Liver (tissue), 9 donors: ENCODE results near the gene RXRG. TPM values are rescaled to one million over a fixed set of nuclear protein-coding genes. Genes with fewer than 3 reads are reported as not detected.

Experiments
- DNase-seq: peaks from one replicate; pipeline ENCODE4 v3.0.0-alpha.2; 2017; ENCODE audit warnings: low spot score
- H3K27ac ChIP-seq, 2 donors: one replicate each; pipeline ENCODE4 v1.7.0; 2013; ENCODE audit warnings: inconsistent platforms in 2 of 2, low read length in 2 of 2, control low read depth in 1 of 2, low read depth in 1 of 2, mild to moderate bottlenecking in 1 of 2
- H3K27me3 ChIP-seq, 4 donors: one replicate each; pipeline versions ENCODE4 v1.6.1 to v1.7.0; 2013; ENCODE audit warnings: low read length in 3 of 4, inconsistent platforms in 1 of 4, mild to moderate bottlenecking in 1 of 4, moderate library complexity in 1 of 4; ENCODE audit not compliant: control insufficient read depth in 4 of 4, insufficient read depth in 4 of 4
- H3K36me3 ChIP-seq, 4 donors: one replicate each; pipeline versions ENCODE4 v1.6.1 to v1.7.0; 2013; ENCODE audit warnings: low read length in 3 of 4, mild to moderate bottlenecking in 3 of 4, low read depth in 1 of 4, moderate library complexity in 1 of 4; ENCODE audit not compliant: control insufficient read depth in 4 of 4, insufficient read depth in 3 of 4
- H3K4me1 ChIP-seq, 4 donors: one replicate each; pipeline versions ENCODE4 v1.6.1 to v1.7.0; 2013; ENCODE audit warnings: low read length in 3 of 4, mild to moderate bottlenecking in 3 of 4, moderate library complexity in 1 of 4; ENCODE audit not compliant: control insufficient read depth in 4 of 4, insufficient read depth in 4 of 4
- H3K4me3 ChIP-seq, 3 donors: one replicate each; pipeline versions ENCODE4 v1.6.1 to v1.7.0; 2013; ENCODE audit warnings: low read length in 3 of 3, control low read depth in 1 of 3, low read depth in 1 of 3, mild to moderate bottlenecking in 1 of 3
- H3K9ac ChIP-seq, 2 donors: one replicate each; pipeline ENCODE4 v1.7.0; 2013; ENCODE audit warnings: low read length in 2 of 2, mild to moderate bottlenecking in 2 of 2, moderate library complexity in 2 of 2, control low read depth in 1 of 2, low read depth in 1 of 2
- H3K9me3 ChIP-seq, 4 donors: one replicate each; pipeline versions ENCODE4 v1.6.1 to v1.7.0; 2013; ENCODE audit warnings: low read length in 3 of 4; ENCODE audit not compliant: control insufficient read depth in 4 of 4
- FOXA1 ChIP-seq: IDR thresholded peaks from 2 replicates; pipeline ENCODE4 v1.6.1; 2016; ENCODE audit warnings: antibody characterized with exemption
- JUND ChIP-seq, 2 donors: IDR thresholded peaks; 2 replicates each; pipeline ENCODE4 v1.6.1; 2016; ENCODE audit warnings: antibody characterized with exemption in 2 of 2
- NR2F2 ChIP-seq: IDR thresholded peaks from 2 replicates; pipeline ENCODE4 v1.6.1; 2016; ENCODE audit warnings: antibody characterized with exemption
- RXRA ChIP-seq, 2 donors: IDR thresholded peaks; 2 replicates each; pipeline ENCODE4 v1.6.1; 2017 to 2018; ENCODE audit warnings: antibody characterized with exemption in 2 of 2, mild to moderate bottlenecking in 1 of 2
- SP1 ChIP-seq: IDR thresholded peaks from 2 replicates; pipeline ENCODE4 v1.6.1; 2018; ENCODE audit warnings: antibody characterized with exemption, mild to moderate bottlenecking
- TAF1 ChIP-seq: conservative IDR thresholded peaks from 2 replicates; pipeline ENCODE4 v1.6.1; 2016; ENCODE audit warnings: antibody characterized with exemption, mild to moderate bottlenecking
- YY1 ChIP-seq: IDR thresholded peaks from 2 replicates; pipeline ENCODE4 v1.6.1; 2016; ENCODE audit warnings: antibody characterized with exemption, mild to moderate bottlenecking
- ZBTB33 ChIP-seq: IDR thresholded peaks from 2 replicates; pipeline ENCODE4 v1.6.1; 2016; ENCODE audit warnings: antibody characterized with exemption
- WGBS: extraction: QIAGEN DNeasy Blood & Tissue Kit; methylation state at CpG from one replicate; pipeline ENCODE4 v1.1.7; 2013; 5-methylcytosine and 5-hydroxymethylcytosine counted together
- polyA plus RNA-seq, 2 donors: library from polyadenylated mRNA; stranded (reverse) in 1 of 2; unstranded in 1 of 2; fragments of 200-250 nt in 1 of 2; fragments of >200 nt in 1 of 2; fragmentation: Nextera tagmentation in 1 of 2; extraction: Ambion mirVana in 1 of 2; gene quantifications; one replicate each; pipeline versions ENCODE4 v1.2.1 to v1.2.3, GENCODE V29; 2013 to 2015
- total RNA-seq, 2 donors: library from RNA; depleted of rRNA; stranded (reverse); fragments of >200 nt; gene quantifications; one replicate each; pipeline ENCODE4 v1.2.3, GENCODE V29; 2014
- TF ChIP-seq, protein P1 (sequence below): IDR thresholded peaks from 2 replicates; pipeline ENCODE4 v1.6.1; 2016; ENCODE audit warnings: antibody characterized with exemption
- TF ChIP-seq, protein P2 (sequence below): IDR thresholded peaks from 2 replicates; pipeline ENCODE4 v1.6.1; 2016; ENCODE audit warnings: antibody characterized with exemption, mild to moderate bottlenecking
- donor health status: healthy.
- donor health status: healthy.
- donor health status: healthy.
- donor health status: healthy.
- donor health status: healthy.

Gene RXRG
- total and polyA plus RNA-seq, 4 donors, result 0.12 to 0.44 (median 0.42) TPM; not detected in 1

DNA sequence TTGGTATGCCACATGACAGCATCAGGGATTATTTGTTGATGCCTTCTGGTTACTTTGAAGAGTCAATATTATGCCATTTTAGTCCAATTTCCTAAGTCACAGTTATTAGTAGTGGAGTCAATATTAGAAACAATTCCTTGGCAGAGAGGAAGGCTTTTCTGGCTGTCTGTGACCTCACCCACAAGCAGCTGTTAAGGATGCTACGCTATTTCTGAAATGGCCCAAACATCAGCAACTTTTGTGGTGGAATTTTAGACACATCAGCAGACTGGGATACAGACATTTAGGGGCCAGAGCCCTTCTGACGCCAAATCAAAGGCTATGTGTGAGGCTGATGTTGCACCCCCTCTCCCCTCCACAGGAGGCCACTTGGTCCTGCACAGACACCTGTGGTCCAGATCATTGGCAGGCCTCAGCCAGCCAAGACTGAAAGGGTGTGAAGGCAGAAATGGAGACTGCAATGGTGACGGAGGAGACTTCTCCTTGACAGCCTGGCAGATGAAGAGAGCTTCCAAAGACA, 9.2 kb upstream of the RXRG start:
- Histone ChIP-seq H3K36me3 (no peaks in the 10 kb centered on the region), H3K27me3 (no peaks in the 10 kb centered on the region), H3K27ac (no peak overlapping the region), H3K9me3 (no peaks in the 10 kb centered on the region), H3K9ac (no peak overlapping the region), H3K4me3 (no peak overlapping the region), H3K4me1 (no peaks in the 10 kb centered on the region)
- TF ChIP-seq SP1 (no peak), YY1 (no peak), ZBTB33 (no peak), NR2F2 (no peak), FOXA1 (no peak), RXRA (IDR thresholded peaks at IDR 0.05) (no peak)
- TF ChIP-seq, protein P1, sequence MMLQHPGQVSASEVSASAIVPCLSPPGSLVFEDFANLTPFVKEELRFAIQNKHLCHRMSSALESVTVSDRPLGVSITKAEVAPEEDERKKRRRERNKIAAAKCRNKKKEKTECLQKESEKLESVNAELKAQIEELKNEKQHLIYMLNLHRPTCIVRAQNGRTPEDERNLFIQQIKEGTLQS, result no peak
- TF ChIP-seq, protein P2, sequence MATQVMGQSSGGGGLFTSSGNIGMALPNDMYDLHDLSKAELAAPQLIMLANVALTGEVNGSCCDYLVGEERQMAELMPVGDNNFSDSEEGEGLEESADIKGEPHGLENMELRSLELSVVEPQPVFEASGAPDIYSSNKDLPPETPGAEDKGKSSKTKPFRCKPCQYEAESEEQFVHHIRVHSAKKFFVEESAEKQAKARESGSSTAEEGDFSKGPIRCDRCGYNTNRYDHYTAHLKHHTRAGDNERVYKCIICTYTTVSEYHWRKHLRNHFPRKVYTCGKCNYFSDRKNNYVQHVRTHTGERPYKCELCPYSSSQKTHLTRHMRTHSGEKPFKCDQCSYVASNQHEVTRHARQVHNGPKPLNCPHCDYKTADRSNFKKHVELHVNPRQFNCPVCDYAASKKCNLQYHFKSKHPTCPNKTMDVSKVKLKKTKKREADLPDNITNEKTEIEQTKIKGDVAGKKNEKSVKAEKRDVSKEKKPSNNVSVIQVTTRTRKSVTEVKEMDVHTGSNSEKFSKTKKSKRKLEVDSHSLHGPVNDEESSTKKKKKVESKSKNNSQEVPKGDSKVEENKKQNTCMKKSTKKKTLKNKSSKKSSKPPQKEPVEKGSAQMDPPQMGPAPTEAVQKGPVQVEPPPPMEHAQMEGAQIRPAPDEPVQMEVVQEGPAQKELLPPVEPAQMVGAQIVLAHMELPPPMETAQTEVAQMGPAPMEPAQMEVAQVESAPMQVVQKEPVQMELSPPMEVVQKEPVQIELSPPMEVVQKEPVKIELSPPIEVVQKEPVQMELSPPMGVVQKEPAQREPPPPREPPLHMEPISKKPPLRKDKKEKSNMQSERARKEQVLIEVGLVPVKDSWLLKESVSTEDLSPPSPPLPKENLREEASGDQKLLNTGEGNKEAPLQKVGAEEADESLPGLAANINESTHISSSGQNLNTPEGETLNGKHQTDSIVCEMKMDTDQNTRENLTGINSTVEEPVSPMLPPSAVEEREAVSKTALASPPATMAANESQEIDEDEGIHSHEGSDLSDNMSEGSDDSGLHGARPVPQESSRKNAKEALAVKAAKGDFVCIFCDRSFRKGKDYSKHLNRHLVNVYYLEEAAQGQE, result no peak
- 90% methylated on average over 3 of the region's 3 CpGs for WGBS
- DNase-seq, result no peak

DNA sequence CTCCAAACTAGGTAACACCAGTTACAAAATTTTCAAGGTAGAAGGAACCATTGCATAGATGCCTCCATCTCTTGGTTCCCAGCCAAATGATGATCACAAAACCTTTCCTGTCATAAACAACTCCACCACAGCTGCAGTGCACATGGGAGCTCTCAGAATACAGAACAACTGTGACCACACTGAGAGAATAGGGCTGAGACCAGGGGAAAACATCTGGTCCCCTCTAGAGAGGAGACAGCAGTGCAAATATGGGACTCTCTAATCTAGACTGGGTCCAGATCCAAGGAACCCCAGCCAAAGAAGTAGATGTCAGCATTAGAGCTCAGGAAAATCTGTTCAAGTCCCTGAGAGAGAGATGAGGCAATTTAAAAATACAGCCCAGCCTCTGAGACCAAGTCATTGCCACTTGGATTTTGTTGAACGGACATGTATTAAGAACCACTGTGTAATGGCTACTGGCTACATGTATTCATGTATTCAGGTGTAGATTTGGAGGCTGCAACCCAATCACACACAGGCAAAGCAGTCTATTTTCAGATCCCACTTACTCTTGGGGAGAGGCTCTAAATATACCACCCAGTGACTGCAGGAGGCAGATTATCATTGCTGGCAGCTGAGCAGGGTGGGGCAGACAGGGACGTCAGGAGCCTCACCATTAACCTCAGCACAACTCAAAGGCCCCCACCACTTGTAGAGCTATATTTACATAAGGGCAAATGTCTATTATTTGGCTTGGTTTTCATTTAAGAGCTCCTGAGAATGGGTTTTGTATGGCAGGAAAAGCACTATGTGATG, 7.6 kb upstream of the RXRG start:
- no peak overlapping the region for H3K27ac ChIP-seq
- no peaks in the 10 kb centered on the region for H3K27me3 ChIP-seq
- H3K9me3 ChIP-seq, result no peaks in the 10 kb centered on the region
- H3K9ac ChIP-seq, result no peak overlapping the region
- TF ChIP-seq RXRA (IDR thresholded peaks at IDR 0.05) (no peak), TAF1 (no peak)
- 70% methylated on average over 2 of the region's 2 CpGs for WGBS
- no peaks in the 10 kb centered on the region for H3K36me3 ChIP-seq
- no peaks in the 10 kb centered on the region for H3K4me1 ChIP-seq
- H3K4me3 ChIP-seq, result no peak overlapping the region
- no peak for DNase-seq

DNA sequence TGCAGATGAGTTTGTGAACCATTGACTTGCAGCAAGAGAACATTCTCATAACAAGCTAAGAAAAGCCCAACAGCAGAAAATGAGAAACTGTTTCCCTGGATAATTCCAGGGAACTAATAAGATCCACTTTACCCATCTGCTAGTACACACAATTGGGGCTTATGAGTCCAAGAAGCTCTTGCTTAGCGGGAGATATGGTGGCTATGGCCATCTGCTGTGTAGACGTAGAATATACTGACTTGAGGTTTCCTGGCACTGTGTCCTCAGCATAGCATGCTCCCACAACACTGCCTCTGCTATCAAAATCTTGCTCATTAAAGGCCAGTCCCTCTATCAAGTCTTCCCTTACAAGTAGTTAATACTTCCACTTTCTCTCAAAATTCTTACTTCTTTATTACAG, 6.8 kb upstream of the RXRG start:
- H3K36me3 ChIP-seq, result no peaks in the 10 kb centered on the region
- H3K9me3 ChIP-seq, result no peaks in the 10 kb centered on the region
- DNase-seq, result no peak
- H3K27me3 ChIP-seq, result no peaks in the 10 kb centered on the region
- no peak overlapping the region for H3K4me3 ChIP-seq
- no peak overlapping the region for H3K27ac ChIP-seq
- no peaks in the 10 kb centered on the region for H3K4me1 ChIP-seq
- WGBS, result 89% methylated on average over 2 of the region's 2 CpGs
- no peak for TF ChIP-seq JUND (IDR thresholded peaks at IDR 0.05)
- TF ChIP-seq RXRA (IDR thresholded peaks at IDR 0.05), result no peak
- no peak for TF ChIP-seq FOXA1
- no peak overlapping the region for H3K9ac ChIP-seq
